ENCODE measurements around the gene GDPD2. TPM values are rescaled to one million over a fixed set of nuclear protein-coding genes. Genes with fewer than 3 reads are reported as not detected.
A peak's percentile ranks its signal among the peaks of the same experiment; 100 is the strongest.

The GDPD2 gene
- total RNA-seq, 4 donors from 2014 or later: not detected

- peak overlapping the region; percentile 79 to 85 (median 84) for H3K27ac ChIP-seq
Observed at GRCh38 chrX:70476166-70476933, 53.2 kb downstream of the GDPD2 start.

DNA sequence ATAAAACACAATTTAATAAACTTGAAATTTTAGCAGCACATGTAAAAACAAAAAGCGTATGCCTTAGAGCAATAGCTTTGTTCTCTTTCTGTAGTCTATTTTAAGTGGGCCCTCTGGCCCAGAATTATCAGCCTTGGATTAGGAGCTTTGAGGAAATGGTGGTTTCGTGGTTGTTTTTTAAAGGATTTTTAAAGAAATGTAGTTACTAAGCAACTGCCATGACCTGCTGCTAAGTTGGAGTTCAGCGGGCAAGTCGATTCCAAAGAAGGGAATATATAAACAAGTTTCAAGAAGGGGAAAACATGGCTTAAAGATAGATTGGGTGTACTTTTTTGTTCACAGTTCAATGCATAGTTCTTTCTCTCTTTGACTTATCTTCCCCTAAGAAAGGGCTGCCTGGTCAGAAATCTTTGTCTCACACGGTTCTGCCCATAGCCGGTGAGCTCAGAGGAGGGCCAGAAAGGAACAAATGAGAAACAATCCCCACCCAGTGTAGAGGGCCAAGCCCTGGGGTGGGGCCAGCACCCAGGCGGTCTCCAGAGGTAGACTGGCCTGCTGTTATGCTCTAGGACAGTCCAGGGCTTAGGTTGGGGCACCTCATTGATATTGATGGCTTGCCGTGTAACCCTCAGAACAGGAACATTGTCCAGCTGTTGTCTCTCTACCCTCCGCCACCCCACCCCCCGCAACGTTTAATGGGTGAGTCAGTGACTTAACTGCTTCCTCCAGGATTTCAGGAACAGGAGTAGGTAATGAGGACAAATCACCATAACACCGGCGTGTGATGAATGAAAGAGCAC is 54.0 kb downstream of the GDPD2 start:
- H3K4me3 ChIP-seq (replicated peaks in 1 of 3): no peak overlapping the region
- intact Hi-C loops (cut with DNase I): no loop called here

More at GRCh38 chrX:70476166-70476933, 53.2 kb downstream of the GDPD2 start:
- DNase-seq: no peak
- no peak overlapping the region for H3K4me3 ChIP-seq (replicated peaks in 1 of 3)
- intact Hi-C loops (cut with DNase I): no loop called here
- 91 to 92% methylated on average over 5 of the region's 5 CpGs for WGBS, 2 donors
- H3K9me3 ChIP-seq: no peaks in the 10 kb centered on the region
- peaks cover 16 to 44% of the 10 kb centered on the region in 2 donors for H3K4me1 ChIP-seq
- H3K27me3 ChIP-seq: no peaks in the 10 kb centered on the region
- H3K36me3 ChIP-seq: no peaks in the 10 kb centered on the region
- no peak for TF ChIP-seq POLR2A (IDR thresholded peaks at IDR 0.05)
- TF ChIP-seq, protein P1, sequence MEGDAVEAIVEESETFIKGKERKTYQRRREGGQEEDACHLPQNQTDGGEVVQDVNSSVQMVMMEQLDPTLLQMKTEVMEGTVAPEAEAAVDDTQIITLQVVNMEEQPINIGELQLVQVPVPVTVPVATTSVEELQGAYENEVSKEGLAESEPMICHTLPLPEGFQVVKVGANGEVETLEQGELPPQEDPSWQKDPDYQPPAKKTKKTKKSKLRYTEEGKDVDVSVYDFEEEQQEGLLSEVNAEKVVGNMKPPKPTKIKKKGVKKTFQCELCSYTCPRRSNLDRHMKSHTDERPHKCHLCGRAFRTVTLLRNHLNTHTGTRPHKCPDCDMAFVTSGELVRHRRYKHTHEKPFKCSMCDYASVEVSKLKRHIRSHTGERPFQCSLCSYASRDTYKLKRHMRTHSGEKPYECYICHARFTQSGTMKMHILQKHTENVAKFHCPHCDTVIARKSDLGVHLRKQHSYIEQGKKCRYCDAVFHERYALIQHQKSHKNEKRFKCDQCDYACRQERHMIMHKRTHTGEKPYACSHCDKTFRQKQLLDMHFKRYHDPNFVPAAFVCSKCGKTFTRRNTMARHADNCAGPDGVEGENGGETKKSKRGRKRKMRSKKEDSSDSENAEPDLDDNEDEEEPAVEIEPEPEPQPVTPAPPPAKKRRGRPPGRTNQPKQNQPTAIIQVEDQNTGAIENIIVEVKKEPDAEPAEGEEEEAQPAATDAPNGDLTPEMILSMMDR (IDR thresholded peaks at IDR 0.05): no peak

DNA sequence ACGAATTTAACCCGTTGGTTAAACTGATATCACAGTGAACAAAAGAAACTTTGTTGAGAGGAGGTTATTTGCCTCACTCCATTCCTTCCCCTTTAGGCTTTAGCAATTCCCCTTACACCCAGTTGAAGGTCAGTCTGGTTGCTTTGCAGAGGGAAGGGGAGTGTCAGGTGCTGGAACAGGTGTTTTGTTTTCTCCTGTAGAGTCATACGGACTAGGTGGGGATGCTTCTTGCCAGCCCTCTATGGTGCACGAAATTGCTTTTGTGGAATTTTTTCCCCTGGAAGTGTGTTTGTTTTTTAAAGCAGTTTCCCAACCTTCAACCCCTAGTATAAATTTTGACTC is 54.6 kb downstream of the GDPD2 start:
- DNase-seq: no peak
- WGBS, 2 donors: 25 to 30% methylated on average over 4 of the region's 4 CpGs
- Histone ChIP-seq H3K9me3 (no peaks in the 10 kb centered on the region), H3K27me3 (no peaks in the 10 kb centered on the region), H3K36me3 (no peaks in the 10 kb centered on the region), H3K4me3 (replicated peaks in 1 of 3) (no peak overlapping the region), H3K4me1 (peaks cover 16 to 53% of the 10 kb centered on the region in 2 donors), H3K27ac (peak overlapping the region; percentile 79 to 85 (median 84))
- TF ChIP-seq, protein P1 (IDR thresholded peaks at IDR 0.05): no peak
- TF ChIP-seq POLR2A (IDR thresholded peaks at IDR 0.05): no peak
- intact Hi-C loops (cut with DNase I): no loop called here

More for the DNA sequence above, 54.0 kb downstream of the GDPD2 start:
- no peaks in the 10 kb centered on the region for H3K36me3 ChIP-seq
- H3K4me1 ChIP-seq: peaks cover 16 to 50% of the 10 kb centered on the region in 2 donors
- peak overlapping the region; percentile 79 to 85 (median 84) for H3K27ac ChIP-seq
- H3K9me3 ChIP-seq: no peaks in the 10 kb centered on the region
- WGBS, 2 donors: 25 to 31% methylated on average over 11 to 13 of the region's 13 CpGs
- TF ChIP-seq, protein P1 (IDR thresholded peaks at IDR 0.05): no peak
- TF ChIP-seq POLR2A (IDR thresholded peaks at IDR 0.05): no peak
- DNase-seq: peak; percentile 51 to 54
- no peaks in the 10 kb centered on the region for H3K27me3 ChIP-seq

DNA sequence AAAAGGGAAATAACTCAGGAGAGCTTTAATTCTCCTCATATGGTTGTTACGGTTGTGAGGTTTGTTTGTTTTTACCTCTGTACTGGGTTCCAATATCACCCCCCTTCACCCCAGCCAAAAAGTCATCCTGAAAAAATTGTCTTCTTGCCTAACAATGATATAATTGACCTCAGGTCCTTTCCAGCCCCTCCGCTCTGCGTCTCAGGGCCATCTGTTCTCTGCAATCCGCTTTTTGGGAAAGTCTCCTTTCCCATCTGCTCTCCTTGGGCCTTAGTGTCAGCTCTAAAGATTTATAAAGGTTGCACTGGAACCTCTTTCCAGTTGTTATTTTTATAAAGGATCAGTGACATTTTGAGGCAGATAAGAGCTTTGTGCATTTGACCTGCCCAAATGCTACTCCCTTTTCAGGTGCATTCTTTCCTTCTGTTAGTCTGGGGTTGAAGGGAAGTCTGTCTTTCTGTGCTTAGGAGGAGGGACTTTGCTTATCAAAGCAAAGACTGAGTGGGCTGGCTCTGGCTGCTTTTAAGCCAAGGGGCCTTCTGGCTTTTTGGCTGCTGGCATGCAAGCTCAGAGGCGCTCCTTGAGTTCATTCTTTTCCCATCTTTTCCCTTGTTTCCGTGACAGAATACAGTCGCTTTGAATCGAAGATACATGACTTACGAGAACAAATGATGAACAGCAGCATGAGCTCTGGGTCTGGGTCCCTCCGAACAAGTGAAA is 55.6 kb downstream of the GDPD2 start:
- no peaks in the 10 kb centered on the region for H3K9me3 ChIP-seq
- no peaks in the 10 kb centered on the region for H3K27me3 ChIP-seq
- H3K4me1 ChIP-seq: peaks cover 16 to 57% of the 10 kb centered on the region in 2 donors
- intact Hi-C loops (cut with DNase I): no loop called here
- 44 to 61% methylated on average over 7 to 10 of the region's 10 CpGs for WGBS, 2 donors
- no peak overlapping the region for H3K4me3 ChIP-seq (replicated peaks in 1 of 3)
- TF ChIP-seq, protein P1 (IDR thresholded peaks at IDR 0.05): no peak
- TF ChIP-seq POLR2A (IDR thresholded peaks at IDR 0.05): no peak
- peak overlapping the region; percentile 79 to 85 (median 84) for H3K27ac ChIP-seq
- DNase-seq: peak; percentile 18 to 19
- no peaks in the 10 kb centered on the region for H3K36me3 ChIP-seq

Measured in thyroid gland (tissue), 4 donors.